HG02763 (cell line): ENCODE results near the gene ERBB2.

Experiments
- ATAC-seq: cut with Tn5 transposase; IDR thresholded peaks from one replicate; pipeline ENCODE4 v1.9.1; 2021; ENCODE audit warnings: mild to moderate bottlenecking, moderate library complexity; ENCODE audit not compliant: unreplicated experiment

ERBB2 gene

DNA sequence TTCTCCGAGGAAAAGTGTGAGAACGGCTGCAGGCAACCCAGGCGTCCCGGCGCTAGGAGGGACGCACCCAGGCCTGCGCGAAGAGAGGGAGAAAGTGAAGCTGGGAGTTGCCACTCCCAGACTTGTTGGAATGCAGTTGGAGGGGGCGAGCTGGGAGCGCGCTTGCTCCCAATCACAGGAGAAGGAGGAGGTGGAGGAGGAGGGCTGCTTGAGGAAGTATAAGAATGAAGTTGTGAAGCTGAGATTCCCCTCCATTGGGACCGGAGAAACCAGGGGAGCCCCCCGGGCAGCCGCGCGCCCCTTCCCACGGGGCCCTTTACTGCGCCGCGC is at the start of gene ERBB2:
Gene ERBB2, plus strand, starts transcription at position 247 of the 330 bp plus-strand sequence. CDS start 175 bp downstream, outside the sequence.
- ATAC-seq, result no peak

DNA sequence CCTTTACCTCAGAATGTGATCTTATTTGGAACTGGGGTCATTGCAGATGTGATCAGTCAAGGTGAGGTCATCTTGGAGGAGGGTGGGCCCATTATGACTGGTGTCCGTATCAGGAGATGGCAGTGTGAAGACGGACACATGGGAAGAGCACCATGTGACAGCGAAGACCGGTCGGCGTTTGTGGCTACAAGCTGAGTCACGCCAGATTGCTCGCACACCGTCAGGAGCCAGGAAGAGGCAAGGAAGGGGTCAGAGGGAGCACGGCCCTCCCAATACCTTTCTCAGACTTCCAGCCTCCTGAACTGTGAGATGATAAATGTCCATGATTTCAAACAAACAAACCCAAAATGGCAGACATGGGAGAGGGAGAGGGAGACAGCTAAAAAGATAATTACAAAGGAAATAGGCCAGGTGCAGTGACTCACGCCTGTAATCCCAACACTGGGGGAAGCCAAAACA is 49.7 kb upstream of the ERBB2 start:
- ATAC-seq, result no peak

DNA sequence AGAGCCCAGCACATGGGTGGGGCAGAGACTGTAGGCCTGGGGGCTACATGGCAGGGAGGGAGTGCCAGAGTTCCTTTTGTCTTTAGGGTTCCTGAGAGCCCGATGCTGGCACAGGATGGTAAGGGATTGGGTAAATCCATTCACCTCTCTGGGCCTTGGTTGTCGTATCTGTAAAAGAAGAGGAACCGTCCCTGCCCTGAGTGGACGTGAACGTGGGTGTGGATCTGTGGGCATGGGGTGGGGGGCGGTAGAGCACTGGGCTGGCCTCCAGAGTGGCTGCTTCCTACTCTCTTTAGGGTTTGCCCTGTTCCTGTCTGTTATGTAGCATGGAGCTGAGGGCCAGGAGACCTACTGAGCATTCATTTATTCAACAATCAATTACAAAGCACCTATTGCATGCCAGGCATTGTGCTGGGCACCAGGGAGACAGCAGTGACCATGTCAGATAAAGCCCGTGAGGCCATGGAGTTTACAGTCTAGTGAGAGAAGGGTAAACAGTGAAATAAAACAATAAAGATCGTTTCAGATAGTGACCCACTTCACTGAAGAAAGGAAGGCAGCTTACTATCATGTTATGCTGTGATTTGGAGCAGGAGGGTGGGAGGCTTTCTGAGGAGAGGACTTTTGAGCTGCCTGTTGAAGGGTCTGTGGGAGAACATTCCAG is 47.8 kb upstream of the ERBB2 start:
- no peak for ATAC-seq

DNA sequence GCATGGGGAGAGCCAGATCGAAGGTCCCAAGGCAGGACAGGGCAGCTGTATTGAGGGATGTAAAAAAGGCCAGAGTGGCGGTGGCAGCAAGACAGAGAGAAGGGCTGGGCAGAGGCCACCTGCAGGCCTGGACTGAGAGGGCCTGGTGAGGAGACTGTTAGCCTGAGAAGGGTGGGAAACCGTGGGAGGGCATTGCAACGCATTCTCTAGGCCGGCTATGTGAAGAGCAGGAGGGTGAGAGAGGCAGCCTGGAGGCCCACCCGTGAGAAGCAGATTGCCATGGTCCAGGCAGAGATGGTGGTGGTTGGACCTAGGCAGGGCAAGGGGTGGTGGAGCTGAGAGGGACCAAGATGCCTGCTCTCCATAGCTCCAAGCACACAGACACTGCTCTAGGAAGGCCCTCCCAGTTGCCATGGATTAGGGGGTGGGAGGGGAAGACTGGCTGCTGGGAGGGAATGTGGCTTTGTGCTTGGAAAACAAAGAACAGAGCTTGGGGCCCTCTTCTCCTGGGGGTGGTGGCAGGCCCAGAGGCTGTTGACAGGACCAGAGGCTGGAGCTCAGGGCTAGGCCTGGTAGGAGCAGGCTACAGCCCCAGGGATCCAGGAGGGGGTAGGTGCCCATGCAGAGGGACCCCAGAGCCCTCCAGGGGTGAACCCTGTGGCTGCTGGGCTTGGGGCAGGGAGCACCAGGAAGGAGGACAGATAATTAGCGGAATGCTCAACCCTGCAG is 47.1 kb upstream of the ERBB2 start:
- ATAC-seq, result no peak

DNA sequence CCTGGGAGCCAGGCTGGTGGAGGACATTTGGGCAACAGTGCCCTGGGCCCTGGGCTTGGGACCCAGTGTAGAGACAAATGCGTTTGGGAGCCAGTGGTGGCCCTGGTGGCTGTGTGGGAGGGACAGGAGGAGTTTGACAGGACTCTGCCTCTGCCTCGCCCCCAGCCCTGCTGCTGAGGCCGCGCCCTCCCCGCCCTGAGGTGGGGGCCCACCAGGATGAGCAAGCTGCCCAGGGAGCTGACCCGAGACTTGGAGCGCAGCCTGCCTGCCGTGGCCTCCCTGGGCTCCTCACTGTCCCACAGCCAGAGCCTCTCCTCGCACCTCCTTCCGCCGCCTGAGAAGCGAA is 46.6 kb upstream of the ERBB2 start:
- no peak for ATAC-seq

DNA sequence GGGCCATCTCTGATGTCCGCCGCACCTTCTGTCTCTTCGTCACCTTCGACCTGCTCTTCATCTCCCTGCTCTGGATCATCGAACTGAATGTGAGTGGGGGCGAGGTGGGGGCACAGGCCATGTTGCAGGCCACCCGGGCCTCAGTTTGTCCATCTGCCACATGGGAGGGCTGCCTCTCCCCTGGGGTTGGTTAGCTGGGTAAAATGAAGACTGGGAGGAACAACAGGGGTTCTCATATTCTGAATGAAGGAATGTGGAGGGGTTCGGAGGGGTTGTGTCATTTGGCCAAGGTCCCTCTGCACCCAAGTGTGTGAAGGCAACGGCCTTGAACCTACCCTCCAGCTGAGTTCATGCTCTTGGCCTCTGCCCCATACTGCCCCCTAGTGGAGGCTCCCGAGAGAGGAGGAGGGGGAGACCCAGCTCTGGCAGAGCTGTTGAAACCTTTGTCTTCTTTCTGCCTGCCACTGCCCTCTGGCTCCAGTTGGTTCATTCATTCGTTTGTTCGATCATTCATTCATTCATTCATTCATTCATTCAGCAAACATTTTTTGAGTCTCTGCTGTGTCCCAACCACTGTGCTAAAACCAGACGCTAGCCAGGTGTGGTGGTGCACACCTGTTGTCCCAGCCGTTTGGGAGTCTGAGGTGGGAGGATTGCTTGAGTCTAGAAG is 46.1 kb upstream of the ERBB2 start:
- no peak for ATAC-seq

DNA sequence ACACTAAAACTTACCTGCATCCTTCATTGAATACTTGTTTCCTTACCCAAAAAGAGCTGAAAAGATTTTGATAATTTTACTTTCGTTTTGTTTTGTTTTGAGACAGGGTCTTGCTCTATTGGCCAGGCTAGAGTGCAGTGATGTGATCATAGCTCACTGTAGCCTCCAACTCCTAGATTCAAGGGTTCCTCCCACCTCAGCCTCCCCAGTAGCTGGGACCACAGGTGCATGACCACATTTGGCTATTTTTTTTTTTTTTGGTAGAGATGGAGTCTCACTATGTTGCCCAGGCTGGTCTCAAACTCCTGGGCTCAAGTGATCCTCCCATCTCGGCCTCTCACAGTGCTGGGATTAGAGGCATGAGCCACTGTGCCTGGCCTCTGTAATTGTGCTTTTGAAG is 44.8 kb upstream of the ERBB2 start:
- ATAC-seq, result no peak

DNA sequence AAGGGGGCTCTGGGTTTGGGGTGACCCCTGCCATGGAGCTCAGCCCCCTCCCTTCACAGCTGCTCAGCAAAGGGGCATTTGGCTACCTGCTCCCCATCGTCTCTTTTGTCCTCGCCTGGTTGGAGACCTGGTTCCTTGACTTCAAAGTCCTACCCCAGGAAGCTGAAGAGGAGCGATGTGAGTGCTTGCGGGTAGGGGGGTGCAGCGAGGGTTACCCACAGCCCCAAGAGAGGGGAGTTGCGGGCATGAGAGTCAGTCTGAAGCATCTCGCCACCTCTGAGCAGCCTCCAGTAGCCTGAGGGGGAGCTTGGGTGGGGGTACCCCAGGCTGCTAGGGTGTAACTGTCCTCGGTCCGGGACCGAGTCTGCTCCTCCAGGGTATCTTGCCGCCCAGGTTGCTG is 41.5 kb upstream of the ERBB2 start:
- ATAC-seq, result no peak

DNA sequence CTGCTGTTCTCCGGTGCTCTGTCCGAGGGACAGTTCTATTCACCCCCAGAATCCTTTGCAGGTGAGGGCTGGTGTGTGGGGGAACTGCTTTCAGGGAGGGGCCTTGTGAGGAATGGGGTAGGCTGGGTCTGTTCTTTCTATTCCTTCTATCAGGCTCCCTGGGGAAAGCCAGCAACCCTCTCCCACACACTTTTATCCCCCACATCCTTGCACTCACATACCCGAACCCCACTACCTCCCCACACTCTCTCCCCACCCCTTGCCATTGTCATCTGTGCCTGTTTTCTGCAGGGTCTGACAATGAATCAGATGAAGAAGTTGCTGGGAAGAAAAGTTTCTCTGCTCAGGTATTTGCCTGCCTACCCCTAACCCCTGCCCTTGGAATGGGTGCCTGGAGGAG is 41.1 kb upstream of the ERBB2 start:
- ATAC-seq, result no peak

DNA sequence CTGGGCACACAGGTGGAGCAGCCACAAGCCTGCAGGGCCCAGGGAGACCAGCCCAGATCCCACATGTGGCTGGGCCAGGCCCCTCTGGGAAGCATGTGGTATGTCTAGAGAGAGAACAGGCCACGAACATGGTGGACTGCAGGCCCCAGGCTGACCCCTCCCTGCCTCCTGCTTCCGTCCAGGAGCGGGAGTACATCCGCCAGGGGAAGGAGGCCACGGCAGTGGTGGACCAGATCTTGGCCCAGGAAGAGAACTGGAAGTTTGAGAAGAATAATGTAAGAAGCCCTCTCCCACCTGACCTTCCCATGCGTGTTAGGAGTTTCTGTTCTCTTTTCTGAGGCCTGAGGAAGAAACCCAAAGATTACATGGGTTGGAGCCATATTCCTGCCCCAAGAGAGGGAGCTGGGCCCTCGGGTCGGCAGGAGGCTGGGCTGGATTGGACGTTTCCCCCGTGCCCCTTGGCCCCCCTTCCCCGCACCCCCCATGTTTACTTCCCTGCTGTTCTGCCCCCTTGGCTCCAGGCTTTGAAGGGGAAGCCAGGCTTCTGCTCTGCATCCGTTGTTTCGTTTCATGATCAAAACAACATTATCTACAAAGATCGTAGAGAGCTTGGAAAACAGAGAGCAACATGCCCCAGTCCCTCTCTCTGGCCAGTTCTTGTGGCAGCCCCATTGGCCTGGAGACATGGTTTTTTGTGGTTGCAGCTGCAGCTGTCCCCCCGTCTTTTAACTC is 40.4 kb upstream of the ERBB2 start:
- ATAC-seq, result no peak

DNA sequence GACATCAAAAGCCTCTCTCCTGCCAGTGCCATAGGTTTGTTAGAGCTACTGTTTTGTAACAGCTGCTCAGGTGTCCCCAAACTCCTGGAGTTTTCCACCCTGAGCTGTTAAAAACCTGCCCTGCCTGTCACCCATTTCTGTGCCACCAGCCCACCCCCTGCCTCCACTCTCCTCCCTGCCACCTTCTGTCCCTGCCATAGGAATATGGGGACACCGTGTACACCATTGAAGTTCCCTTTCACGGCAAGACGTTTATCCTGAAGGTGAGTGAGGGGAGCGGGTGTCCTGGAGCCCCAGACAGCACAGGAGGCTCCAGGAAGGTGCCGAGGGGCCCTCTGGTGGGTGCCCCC is 39.9 kb upstream of the ERBB2 start:
- ATAC-seq, result no peak

DNA sequence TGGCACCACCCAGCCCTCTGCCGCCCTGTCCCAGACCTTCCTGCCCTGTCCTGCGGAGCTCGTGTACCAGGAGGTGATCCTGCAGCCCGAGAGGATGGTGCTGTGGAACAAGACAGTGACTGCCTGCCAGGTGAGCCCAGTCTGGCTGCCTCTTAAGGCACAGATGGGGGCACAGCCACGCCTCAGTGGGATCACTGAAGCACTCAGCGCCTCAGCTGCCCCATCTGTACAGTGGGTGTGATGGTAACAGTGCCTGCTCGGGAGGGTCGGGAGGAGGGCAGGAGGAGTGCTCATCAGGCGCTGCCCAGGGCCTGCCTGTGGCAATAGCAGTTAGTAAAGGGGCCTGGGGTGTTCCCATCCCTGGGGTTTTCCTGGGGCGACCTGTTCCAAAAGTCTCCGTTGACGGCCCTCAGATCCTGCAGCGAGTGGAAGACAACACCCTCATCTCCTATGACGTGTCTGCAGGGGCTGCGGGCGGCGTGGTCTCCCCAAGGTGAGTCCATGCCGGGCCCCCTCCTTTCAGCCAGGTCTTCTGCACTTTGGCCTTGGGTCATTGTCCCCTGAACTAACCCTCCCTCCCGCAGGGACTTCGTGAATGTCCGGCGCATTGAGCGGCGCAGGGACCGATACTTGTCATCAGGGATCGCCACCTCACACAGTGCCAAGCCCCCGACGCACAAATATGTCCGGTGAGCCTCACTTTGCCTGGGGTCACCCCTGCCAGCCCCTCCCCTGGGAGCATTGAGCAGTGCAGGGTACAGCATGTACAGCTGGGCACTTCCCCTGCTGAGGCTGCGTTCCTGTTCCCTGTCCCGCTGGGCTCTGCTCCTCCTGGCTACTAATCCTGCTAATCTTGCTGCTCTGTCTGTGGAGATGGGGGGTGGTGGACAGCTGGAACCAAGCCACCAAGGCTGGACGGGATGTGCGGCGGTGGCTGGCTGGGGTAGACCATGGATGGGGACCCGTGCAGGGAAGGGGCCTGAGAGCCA is 39.2 kb upstream of the ERBB2 start:
- ATAC-seq, result no peak

DNA sequence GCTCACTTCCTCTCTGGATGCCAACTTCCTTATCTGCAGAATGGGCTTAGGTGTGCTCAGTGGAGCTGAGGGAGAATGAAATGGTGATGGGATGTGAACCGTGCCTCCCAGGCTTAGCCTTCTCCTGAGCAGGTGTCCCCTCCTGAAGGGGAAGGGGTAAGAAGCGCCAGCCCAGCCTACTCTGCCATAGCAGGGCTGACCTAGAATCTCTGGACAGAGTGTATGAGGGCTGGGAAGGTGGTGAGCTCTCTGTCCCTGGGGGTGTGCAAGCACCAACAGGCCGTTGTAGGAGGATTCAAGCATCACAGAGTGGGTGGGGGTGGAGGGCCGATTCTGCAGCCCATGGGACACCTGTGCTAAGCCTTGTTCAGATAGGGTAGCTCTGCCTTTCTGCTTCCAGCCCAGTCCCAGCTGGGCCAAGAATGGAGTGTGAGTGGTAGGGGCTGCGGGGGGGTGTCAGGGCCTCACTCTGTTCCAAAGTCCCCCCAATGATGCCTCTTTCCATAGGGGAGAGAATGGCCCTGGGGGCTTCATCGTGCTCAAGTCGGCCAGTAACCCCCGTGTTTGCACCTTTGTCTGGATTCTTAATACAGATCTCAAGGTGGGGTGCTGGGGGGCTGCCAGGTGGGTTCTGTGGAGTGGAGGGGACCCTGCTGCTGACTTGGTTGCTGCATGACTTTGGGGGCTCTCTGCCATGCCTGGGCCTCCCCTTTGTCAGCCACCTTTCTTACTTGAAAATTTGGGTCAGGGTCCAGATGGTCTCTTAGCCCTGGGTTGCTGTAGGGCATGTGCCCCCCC is 37.9 kb upstream of the ERBB2 start:
- no peak for ATAC-seq

DNA sequence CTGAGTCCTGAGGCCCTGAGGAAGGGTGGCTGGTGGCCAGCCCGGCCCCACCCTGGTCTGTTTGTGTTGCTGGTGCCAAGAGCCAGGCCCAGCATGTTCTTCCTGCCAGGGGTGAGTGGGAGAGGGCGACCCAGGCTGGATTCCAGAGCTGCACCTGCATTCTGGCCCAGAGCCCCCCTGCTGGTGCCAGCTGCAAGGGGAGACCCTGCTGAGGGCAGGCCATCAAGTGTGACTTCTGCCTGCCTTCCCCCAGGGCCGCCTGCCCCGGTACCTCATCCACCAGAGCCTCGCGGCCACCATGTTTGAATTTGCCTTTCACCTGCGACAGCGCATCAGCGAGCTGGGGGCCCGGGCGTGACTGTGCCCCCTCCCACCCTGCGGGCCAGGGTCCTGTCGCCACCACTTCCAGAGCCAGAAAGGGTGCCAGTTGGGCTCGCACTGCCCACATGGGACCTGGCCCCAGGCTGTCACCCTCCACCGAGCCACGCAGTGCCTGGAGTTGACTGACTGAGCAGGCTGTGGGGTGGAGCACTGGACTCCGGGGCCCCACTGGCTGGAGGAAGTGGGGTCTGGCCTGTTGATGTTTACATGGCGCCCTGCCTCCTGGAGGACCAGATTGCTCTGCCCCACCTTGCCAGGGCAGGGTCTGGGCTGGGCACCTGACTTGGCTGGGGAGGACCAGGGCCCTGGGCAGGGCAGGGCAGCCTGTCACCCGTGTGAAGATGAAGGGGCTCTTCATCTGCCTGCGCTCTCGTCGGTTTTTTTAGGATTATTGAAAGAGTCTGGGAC is 37.1 kb upstream of the ERBB2 start:
- ATAC-seq, result no peak

DNA sequence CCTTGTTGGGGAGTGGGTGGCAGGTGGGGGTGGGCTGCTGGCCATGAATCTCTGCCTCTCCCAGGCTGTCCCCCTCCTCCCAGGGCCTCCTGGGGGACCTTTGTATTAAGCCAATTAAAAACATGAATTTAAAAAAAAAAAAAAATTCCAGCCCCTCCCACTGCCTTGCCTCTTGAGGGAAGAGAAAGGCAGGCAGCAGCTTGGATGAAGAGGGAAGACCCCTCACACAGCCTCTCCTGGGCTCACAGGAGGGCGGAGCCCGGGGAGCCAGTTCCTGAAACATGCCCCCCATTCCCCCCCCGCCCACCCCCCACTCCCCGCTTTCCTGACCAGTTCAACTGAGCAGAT is 36.5 kb upstream of the ERBB2 start:
- no peak for ATAC-seq

DNA sequence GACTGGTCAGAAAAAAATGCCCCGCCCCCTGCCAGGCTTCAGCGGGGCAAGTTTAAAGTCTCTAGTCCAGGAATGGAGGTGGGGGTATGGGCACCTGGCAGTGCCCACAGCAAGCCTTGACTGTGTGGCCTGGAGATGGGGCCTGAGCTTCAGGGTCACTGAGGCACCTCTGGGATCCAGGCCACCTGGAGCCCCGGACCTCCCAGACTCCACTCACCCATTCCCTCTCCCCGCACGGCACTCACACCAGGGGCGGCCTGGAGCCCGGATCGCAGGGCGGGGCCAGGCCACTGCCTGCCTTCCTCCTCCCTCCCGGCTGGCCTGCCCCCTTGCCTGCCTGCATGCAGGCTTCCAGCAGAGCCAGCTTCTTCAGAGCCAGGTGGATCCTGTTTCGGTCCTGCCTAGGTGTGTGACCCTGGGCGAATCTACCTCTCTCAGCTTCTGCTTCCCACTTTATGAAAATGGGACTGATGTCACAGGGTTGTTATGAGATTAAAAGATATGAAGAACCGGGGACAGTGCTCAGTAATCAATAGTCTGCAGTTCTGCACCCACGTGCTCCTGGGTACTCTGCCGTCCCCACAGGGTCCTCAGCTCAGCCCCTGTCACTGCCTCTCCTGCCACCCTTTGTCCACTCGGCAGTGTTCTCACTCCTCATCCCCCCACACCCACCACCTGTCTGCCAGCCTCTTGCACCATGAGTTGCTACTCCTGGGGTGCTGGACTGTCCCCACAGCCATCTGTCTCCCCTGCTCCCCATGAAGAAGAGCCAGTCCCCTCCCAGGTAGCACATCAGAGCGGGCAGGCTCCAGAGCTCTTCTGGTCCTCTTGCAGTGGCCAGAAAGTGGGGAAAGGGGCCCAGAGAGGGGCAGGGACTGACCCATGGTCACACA is 35.9 kb upstream of the ERBB2 start:
- ATAC-seq, result no peak

DNA sequence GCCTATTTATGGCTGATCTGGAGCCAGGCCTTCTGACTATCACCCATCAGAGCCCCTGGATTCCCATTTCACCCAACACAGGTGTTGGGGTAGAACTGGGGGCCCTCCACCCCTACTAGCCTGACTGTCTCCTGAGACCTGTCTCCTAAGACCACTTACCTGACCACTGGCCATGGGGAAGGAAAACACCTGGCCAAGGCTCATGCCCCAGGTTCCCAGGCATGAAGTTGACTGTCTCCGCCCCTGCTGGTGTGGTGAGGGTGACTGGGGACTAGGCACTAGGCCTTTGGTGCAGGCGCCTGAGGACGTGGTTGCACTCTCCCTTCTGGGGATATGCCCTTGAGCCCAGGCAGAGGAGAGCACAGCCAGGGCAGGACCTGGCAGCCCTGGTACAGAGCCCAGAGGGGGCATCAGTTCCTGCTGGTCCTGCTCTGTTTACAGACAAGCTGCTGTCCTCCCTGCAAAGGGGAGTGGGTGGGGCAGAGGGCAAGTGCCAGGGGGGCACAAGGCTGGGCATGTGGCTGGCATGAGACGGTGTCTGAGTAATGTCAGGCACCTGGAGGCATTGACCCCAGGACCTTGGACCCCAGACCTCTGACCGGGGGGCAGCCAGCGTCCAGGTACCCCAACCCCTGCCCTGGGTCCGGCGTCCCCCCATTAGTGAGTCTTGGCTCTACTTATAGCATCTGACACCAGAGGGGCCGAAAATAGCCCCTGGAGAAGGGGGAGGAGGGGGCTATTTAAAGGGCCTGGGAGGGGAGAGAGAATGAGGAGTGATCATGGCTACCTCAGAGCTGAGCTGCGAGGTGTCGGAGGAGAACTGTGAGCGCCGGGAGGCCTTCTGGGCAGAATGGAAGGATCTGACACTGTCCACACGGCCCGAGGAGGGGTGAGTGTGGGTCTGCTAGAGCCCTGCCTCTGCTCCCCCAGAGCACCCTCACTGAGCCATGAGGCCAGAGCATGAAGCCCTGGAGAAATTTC is 35.0 kb upstream of the ERBB2 start, which contains the start of gene TCAP:
Gene TCAP, plus strand, starts transcription at position 769 of the 981 bp plus-strand sequence. Its CDS starts 11 bp downstream, at position 780.
- ATAC-seq, result no peak
